ENCODE measurements around the gene FLYWCH2. TPM values are rescaled to one million over a fixed set of nuclear protein-coding genes. Genes with fewer than 3 reads are reported as not detected.

FLYWCH2 gene
- total and polyA plus RNA-seq, 2 of the 13 experiments (the other 11 are each of a cell fraction or from before 2014, with no cell fraction given): 16.9 to 19.8 TPM

DNA sequence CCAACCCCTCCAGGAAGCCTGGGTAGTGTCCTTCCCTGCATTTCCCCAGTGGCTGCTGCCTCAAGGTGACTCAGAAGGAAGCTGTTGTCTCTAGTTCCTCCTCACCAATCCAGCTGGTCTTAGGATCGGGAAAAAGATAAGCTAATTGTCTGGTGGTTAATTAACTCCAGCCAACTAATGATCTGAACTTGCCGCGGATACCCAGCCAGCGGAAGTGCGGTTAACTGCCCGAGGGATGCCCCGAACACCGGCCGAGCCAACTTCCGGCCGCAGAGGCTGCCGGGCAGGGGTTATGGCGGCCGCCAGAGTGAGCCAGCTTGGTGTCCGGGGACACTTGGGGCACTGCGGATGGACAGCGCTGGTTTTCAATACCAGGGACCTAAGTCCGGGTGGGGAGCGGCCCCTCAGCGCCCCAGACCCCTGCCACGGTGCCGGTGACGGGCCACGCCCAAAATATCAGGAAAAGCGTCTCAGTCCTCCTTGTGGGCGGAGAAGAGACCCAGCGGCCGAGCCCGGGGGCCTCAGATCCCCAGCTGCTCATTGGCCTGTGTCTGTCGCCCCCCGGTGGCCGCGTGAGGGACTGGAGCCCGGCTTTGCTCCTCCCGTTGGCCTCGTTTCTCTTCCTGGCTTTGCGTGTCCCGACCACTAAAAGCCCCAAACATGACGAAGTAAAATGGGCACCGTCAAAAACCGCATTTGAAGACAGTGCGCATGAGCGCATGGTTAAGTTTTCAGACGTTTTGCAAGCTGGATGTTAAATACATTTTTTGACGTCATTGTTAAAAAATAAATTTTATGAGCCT, 14.8 kb upstream of the FLYWCH2 start (continued):
- peak; percentile 89 for TF ChIP-seq SP5 (CRISPR knock-in tag; IDR thresholded peaks at IDR 0.05; ENCODE audit: borderline replicate concordance, low read depth)
- TF ChIP-seq WIZ (CRISPR knock-in tag; IDR thresholded peaks at IDR 0.05): peak; percentile 97
- no peak for TF ChIP-seq NFE2L2 (IDR thresholded peaks at IDR 0.05; ENCODE audit: low read length)
- TF ChIP-seq ZFX (CRISPR knock-in tag; IDR thresholded peaks at IDR 0.05; ENCODE audit: low read depth): peak; percentile 89
- 0 out of 2 replicates have a peak, but pooled peaks have one; percentile 70 for TF ChIP-seq TOPORS (CRISPR knock-in tag; IDR thresholded peaks at IDR 0.05)
- no peak for TF ChIP-seq DPF2 (CRISPR knock-in tag; IDR thresholded peaks at IDR 0.05; ENCODE audit: borderline replicate concordance, low read depth)
- TF ChIP-seq ZNF709 (CRISPR knock-in tag; IDR thresholded peaks at IDR 0.05): peak; percentile 81
- no peak for TF ChIP-seq THAP8 (CRISPR knock-in tag; IDR thresholded peaks at IDR 0.05; ENCODE audit: borderline replicate concordance)
- TF ChIP-seq, protein P1, sequence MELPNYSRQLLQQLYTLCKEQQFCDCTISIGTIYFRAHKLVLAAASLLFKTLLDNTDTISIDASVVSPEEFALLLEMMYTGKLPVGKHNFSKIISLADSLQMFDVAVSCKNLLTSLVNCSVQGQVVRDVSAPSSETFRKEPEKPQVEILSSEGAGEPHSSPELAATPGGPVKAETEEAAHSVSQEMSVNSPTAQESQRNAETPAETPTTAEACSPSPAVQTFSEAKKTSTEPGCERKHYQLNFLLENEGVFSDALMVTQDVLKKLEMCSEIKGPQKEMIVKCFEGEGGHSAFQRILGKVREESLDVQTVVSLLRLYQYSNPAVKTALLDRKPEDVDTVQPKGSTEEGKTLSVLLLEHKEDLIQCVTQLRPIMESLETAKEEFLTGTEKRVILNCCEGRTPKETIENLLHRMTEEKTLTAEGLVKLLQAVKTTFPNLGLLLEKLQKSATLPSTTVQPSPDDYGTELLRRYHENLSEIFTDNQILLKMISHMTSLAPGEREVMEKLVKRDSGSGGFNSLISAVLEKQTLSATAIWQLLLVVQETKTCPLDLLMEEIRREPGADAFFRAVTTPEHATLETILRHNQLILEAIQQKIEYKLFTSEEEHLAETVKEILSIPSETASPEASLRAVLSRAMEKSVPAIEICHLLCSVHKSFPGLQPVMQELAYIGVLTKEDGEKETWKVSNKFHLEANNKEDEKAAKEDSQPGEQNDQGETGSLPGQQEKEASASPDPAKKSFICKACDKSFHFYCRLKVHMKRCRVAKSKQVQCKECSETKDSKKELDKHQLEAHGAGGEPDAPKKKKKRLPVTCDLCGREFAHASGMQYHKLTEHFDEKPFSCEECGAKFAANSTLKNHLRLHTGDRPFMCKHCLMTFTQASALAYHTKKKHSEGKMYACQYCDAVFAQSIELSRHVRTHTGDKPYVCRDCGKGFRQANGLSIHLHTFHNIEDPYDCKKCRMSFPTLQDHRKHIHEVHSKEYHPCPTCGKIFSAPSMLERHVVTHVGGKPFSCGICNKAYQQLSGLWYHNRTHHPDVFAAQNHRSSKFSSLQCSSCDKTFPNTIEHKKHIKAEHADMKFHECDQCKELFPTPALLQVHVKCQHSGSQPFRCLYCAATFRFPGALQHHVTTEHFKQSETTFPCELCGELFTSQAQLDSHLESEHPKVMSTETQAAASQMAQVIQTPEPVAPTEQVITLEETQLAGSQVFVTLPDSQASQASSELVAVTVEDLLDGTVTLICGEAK (IDR thresholded peaks at IDR 0.05): peak; percentile 36; the same call in 1 of the 2 replicates
- TF ChIP-seq, protein P1 (CRISPR knock-in tag; IDR thresholded peaks at IDR 0.05): peak; percentile 84
- TF ChIP-seq ZIK1 (CRISPR knock-in tag; IDR thresholded peaks at IDR 0.05; ENCODE audit: borderline replicate concordance, low read depth): 0 out of 2 replicates have a peak, but pooled peaks have one; percentile 64
- TF ChIP-seq SIN3B (IDR thresholded peaks at IDR 0.05; ENCODE audit: low read length): peak; percentile 76
- TF ChIP-seq TBX3 (IDR thresholded peaks at IDR 0.05; ENCODE audit: borderline replicate concordance): no peak
- peak; percentile 52; the same call in 1 of the 2 replicates for TF ChIP-seq GATAD2A (CRISPR knock-in tag; IDR thresholded peaks at IDR 0.05)
- peak; percentile 96 for TF ChIP-seq RAD21 (CRISPR knock-in tag; IDR thresholded peaks at IDR 0.05)
- TF ChIP-seq, protein P2, sequence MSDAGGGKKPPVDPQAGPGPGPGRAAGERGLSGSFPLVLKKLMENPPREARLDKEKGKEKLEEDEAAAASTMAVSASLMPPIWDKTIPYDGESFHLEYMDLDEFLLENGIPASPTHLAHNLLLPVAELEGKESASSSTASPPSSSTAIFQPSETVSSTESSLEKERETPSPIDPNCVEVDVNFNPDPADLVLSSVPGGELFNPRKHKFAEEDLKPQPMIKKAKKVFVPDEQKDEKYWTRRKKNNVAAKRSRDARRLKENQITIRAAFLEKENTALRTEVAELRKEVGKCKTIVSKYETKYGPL (CRISPR knock-in tag; IDR thresholded peaks at IDR 0.05): peak; percentile 76; the same call in 1 of the 2 replicates
- TF ChIP-seq ZFP1 (CRISPR knock-in tag; IDR thresholded peaks at IDR 0.05): peak; percentile 76
- TF ChIP-seq SIN3A (IDR thresholded peaks at IDR 0.05; ENCODE audit: borderline replicate concordance, low read depth, low read length): no peak
- peak; percentile 81 for TF ChIP-seq ZNF543 (CRISPR knock-in tag; IDR thresholded peaks at IDR 0.05)

Measured in HepG2 (cell line).